ENCODE measurements around the gene SMC4. TPM values are rescaled to one million over a fixed set of nuclear protein-coding genes. Genes with fewer than 3 reads are reported as not detected.

Gene SMC4
- total and polyA plus RNA-seq, 2 of the 13 experiments (the other 11 are each of a cell fraction or from before 2014, with no cell fraction given) = 19.2 to 74.3 TPM

DNA sequence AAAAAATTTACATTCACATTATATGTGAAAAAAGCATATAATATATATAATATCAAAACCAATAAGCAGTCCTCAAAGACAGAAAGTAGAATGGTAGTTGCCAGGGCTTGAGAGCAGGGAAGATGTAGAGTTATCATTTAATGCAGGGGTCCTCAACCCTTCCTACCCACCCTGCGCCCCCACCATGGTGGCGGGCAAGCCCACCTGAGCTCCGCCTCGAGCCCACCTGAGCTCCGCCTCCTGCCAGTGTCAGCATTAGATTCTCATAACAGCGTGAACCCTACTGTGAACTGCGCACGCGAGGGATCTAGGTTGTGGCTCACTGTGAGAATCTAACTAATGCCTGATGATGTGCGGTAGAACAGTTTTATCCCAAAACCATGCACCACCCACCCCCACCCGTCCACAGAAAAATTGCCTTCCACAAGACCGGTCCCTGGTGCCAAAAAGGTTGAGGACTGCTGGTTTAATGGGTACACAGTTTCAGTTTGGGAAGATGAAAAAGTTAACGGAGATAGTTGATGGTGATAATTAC lies 47.1 kb downstream of the SMC4 start (continued):
- TF ChIP-seq, protein P1, sequence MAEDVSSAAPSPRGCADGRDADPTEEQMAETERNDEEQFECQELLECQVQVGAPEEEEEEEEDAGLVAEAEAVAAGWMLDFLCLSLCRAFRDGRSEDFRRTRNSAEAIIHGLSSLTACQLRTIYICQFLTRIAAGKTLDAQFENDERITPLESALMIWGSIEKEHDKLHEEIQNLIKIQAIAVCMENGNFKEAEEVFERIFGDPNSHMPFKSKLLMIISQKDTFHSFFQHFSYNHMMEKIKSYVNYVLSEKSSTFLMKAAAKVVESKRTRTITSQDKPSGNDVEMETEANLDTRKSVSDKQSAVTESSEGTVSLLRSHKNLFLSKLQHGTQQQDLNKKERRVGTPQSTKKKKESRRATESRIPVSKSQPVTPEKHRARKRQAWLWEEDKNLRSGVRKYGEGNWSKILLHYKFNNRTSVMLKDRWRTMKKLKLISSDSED (CRISPR knock-in tag; IDR thresholded peaks at IDR 0.05) = no peak

DNA sequence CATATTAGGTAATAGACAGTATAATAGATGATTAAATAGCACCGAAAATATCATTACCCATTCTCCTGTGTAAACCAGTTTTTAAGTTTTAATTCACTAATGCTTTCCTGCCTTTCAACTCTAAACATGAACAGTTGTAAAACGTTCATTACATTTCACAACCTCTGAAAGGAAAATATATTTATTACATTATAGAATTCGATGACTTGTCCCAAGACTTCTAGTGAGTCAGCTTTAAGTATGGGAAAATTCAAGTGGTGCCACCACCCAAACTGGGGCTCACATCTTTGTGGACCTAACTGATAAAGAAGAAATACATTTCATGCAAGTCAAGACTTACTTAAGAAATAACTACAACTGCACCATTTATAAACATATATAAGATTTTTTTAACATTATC lies 48.1 kb downstream of the SMC4 start:
- no peak overlapping the region for H3K4me2 ChIP-seq (ENCODE audit: low read depth, low read length)
- no peaks in the 10 kb centered on the region for H4K20me1 ChIP-seq (ENCODE audit: insufficient read depth, low read length)
- no peak overlapping the region for H3K4me3 ChIP-seq (replicated peaks in 1 of 3; ENCODE audit: insufficient read depth in 1 of 3, low read depth in 2 of 3, low read length in 3 of 3)
- H2AFZ ChIP-seq (ENCODE audit: low read length) = no peak overlapping the region
- ChIA-PET CTCF (ENCODE audit: low intra/inter-chr PET ratio, low total read pairs) (no interaction called here), POLR2A (no interaction called here)
- no peak for TF ChIP-seq ZFP82 (CRISPR knock-in tag; IDR thresholded peaks at IDR 0.05; ENCODE audit: borderline replicate concordance)
- no peak for TF ChIP-seq ZNF232 (CRISPR knock-in tag; IDR thresholded peaks at IDR 0.05; ENCODE audit: borderline replicate concordance)
- TF ChIP-seq, protein P2, sequence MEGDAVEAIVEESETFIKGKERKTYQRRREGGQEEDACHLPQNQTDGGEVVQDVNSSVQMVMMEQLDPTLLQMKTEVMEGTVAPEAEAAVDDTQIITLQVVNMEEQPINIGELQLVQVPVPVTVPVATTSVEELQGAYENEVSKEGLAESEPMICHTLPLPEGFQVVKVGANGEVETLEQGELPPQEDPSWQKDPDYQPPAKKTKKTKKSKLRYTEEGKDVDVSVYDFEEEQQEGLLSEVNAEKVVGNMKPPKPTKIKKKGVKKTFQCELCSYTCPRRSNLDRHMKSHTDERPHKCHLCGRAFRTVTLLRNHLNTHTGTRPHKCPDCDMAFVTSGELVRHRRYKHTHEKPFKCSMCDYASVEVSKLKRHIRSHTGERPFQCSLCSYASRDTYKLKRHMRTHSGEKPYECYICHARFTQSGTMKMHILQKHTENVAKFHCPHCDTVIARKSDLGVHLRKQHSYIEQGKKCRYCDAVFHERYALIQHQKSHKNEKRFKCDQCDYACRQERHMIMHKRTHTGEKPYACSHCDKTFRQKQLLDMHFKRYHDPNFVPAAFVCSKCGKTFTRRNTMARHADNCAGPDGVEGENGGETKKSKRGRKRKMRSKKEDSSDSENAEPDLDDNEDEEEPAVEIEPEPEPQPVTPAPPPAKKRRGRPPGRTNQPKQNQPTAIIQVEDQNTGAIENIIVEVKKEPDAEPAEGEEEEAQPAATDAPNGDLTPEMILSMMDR (CRISPR knock-in tag; IDR thresholded peaks at IDR 0.05) = no peak
- TF ChIP-seq, protein P3, sequence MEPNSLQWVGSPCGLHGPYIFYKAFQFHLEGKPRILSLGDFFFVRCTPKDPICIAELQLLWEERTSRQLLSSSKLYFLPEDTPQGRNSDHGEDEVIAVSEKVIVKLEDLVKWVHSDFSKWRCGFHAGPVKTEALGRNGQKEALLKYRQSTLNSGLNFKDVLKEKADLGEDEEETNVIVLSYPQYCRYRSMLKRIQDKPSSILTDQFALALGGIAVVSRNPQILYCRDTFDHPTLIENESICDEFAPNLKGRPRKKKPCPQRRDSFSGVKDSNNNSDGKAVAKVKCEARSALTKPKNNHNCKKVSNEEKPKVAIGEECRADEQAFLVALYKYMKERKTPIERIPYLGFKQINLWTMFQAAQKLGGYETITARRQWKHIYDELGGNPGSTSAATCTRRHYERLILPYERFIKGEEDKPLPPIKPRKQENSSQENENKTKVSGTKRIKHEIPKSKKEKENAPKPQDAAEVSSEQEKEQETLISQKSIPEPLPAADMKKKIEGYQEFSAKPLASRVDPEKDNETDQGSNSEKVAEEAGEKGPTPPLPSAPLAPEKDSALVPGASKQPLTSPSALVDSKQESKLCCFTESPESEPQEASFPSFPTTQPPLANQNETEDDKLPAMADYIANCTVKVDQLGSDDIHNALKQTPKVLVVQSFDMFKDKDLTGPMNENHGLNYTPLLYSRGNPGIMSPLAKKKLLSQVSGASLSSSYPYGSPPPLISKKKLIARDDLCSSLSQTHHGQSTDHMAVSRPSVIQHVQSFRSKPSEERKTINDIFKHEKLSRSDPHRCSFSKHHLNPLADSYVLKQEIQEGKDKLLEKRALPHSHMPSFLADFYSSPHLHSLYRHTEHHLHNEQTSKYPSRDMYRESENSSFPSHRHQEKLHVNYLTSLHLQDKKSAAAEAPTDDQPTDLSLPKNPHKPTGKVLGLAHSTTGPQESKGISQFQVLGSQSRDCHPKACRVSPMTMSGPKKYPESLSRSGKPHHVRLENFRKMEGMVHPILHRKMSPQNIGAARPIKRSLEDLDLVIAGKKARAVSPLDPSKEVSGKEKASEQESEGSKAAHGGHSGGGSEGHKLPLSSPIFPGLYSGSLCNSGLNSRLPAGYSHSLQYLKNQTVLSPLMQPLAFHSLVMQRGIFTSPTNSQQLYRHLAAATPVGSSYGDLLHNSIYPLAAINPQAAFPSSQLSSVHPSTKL (CRISPR knock-in tag; IDR thresholded peaks at IDR 0.05) = no peak
- TF ChIP-seq KDM5B (CRISPR knock-in tag; IDR thresholded peaks at IDR 0.05; ENCODE audit: borderline replicate concordance) = no peak
- TF ChIP-seq ATF7-NPFF (CRISPR knock-in tag; IDR thresholded peaks at IDR 0.05; ENCODE audit: low read depth) = no peak
- no peak for TF ChIP-seq NFKBIZ (CRISPR knock-in tag; IDR thresholded peaks at IDR 0.05)
- no peak for TF ChIP-seq ZSCAN20 (CRISPR knock-in tag; IDR thresholded peaks at IDR 0.05; ENCODE audit: borderline replicate concordance)
- no peak for TF ChIP-seq ZNF891 (CRISPR knock-in tag; IDR thresholded peaks at IDR 0.05)
- no peak for TF ChIP-seq PCBP2 (optimal IDR thresholded peaks at IDR 0.05; ENCODE audit: low read depth, low read length, poor library complexity, severe bottlenecking)
- TF ChIP-seq, protein P4, sequence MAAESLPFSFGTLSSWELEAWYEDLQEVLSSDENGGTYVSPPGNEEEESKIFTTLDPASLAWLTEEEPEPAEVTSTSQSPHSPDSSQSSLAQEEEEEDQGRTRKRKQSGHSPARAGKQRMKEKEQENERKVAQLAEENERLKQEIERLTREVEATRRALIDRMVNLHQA (CRISPR knock-in tag; IDR thresholded peaks at IDR 0.05) = no peak
- no TSS peak for BruUV-seq (replicated peaks)
- H3K27me3 ChIP-seq (ENCODE audit: control insufficient read depth in 1 of 2, insufficient read depth in 2 of 2, low read length in 2 of 2) = no peaks in the 10 kb centered on the region; a peak in 2 of 5 replicates
- no peak for FAIRE-seq
- 54% methylated on average over 3 of the region's 3 CpGs for WGBS (ENCODE audit: low lambda C conversion rate)
- no peak for ATAC-seq
- no peaks in the 10 kb centered on the region for H3K36me3 ChIP-seq (replicated peaks in 1 of 2; ENCODE audit: control insufficient read depth in 1 of 2, insufficient read depth in 2 of 2, low read length in 2 of 2)
- no peak overlapping the region for H3K9ac ChIP-seq (ENCODE audit: insufficient read depth, low read depth, low read length)
- no peaks in the 10 kb centered on the region for H3K9me3 ChIP-seq (ENCODE audit: low read length)
- H3K27ac ChIP-seq (ENCODE audit: extremely low read length, insufficient read depth, low read length) = no peak overlapping the region
- DNase-seq (ENCODE audit: low spot score) = no peak
- in situ Hi-C loops (cut with HindIII; ENCODE audit: extremely low pct_ligation_motif_present, low pct_unique_long_range_greater_than_20kb) (no loop called here), intact Hi-C loops (cut with micrococcal nuclease; ENCODE audit: unreplicated experiment) (no loop called here)
- H3K79me2 ChIP-seq (ENCODE audit: insufficient read depth, low read length) = no peaks in the 10 kb centered on the region
- H3K4me1 ChIP-seq (ENCODE audit: insufficient read depth, low read length) = 0 out of 2 replicates have a peak, but pooled peaks cover 11% of the 10 kb centered on the region
